ENCODE results near the gene RNF32. TPM values are rescaled to one million over a fixed set of nuclear protein-coding genes. Genes with fewer than 3 reads are reported as not detected.

Gene RNF32
- total RNA-seq, 1 donor from 2014 or later: 1.6 TPM

DNA sequence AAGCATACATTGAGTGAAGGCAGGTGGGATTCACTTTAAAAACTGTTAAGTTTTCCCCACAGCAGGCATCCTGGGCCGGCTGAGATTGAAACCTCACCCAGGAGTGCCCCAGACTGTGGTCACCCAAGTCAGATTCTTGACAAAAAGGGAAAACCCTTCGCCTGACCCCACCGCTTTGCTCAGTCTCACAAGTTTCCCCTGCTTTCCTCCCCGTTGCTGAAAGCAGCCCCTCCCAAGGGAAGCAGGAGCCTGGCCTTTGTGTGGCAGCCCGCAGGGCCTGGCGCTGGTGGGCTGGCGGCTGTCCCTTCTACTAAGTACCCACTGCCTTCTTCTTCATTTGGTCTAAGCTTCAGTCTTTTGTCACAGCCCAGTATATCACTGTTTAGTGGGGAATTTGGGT lies 16.0 kb downstream of the RNF32 start:
- no peaks in the 10 kb centered on the region for H3K79me2 ChIP-seq (ENCODE audit: insufficient read depth, low read length)
- Mint-ChIP-seq H3K36me3 (ENCODE audit: low read depth, unreplicated experiment) (no peaks in the 10 kb centered on the region), H3K4me1 (ENCODE audit: low read depth, unreplicated experiment) (no peaks in the 10 kb centered on the region), H3K4me3 (ENCODE audit: unreplicated experiment) (no peak overlapping the region), H3K27ac (ENCODE audit: unreplicated experiment) (no peak overlapping the region), H3K9me3 (ENCODE audit: unreplicated experiment) (no peaks in the 10 kb centered on the region), H3K27me3 (ENCODE audit: low read depth, unreplicated experiment) (no peaks in the 10 kb centered on the region)
- H3K4me2 ChIP-seq (ENCODE audit: low read length): no peak overlapping the region
- no peaks in the 10 kb centered on the region for H3K4me1 ChIP-seq (ENCODE audit: insufficient read depth, low read length)
- H3K27me3 ChIP-seq (ENCODE audit: insufficient read depth, low read length): no peaks in the 10 kb centered on the region
- FAIRE-seq (no peak), DNase-seq (ENCODE audit: low read depth) (no peak)
- no peaks in the 10 kb centered on the region for H3K36me3 ChIP-seq (ENCODE audit: insufficient read depth, low read length)
- no peak overlapping the region for H3K9ac ChIP-seq (ENCODE audit: low read length)
- no peak overlapping the region for H2AFZ ChIP-seq (ENCODE audit: low read depth, low read length)
- no peaks in the 10 kb centered on the region for H4K20me1 ChIP-seq (ENCODE audit: insufficient read depth, low read length)
- TF ChIP-seq, protein P1, sequence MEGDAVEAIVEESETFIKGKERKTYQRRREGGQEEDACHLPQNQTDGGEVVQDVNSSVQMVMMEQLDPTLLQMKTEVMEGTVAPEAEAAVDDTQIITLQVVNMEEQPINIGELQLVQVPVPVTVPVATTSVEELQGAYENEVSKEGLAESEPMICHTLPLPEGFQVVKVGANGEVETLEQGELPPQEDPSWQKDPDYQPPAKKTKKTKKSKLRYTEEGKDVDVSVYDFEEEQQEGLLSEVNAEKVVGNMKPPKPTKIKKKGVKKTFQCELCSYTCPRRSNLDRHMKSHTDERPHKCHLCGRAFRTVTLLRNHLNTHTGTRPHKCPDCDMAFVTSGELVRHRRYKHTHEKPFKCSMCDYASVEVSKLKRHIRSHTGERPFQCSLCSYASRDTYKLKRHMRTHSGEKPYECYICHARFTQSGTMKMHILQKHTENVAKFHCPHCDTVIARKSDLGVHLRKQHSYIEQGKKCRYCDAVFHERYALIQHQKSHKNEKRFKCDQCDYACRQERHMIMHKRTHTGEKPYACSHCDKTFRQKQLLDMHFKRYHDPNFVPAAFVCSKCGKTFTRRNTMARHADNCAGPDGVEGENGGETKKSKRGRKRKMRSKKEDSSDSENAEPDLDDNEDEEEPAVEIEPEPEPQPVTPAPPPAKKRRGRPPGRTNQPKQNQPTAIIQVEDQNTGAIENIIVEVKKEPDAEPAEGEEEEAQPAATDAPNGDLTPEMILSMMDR (IDR thresholded peaks at IDR 0.05; ENCODE audit: insufficient read depth, low read depth, low read length): no peak
- TF ChIP-seq EZH2 (IDR thresholded peaks at IDR 0.05; ENCODE audit: insufficient read depth, low read length): no peak
- no peak overlapping the region for H3K4me3 ChIP-seq (ENCODE audit: insufficient read depth, low read depth, low read length)
- no peak overlapping the region for H3K27ac ChIP-seq (ENCODE audit: low read depth, low read length)
- no peaks in the 10 kb centered on the region for H3K9me3 ChIP-seq (ENCODE audit: insufficient read depth, low read depth, low read length)

- Histone ChIP-seq H3K9me3 (ENCODE audit: insufficient read depth, low read depth, low read length) (no peaks in the 10 kb centered on the region), H3K4me2 (ENCODE audit: low read length) (no peak overlapping the region), H3K9ac (ENCODE audit: low read length) (no peak overlapping the region), H4K20me1 (ENCODE audit: insufficient read depth, low read length) (no peaks in the 10 kb centered on the region), H2AFZ (ENCODE audit: low read depth, low read length) (no peak overlapping the region), H3K27ac (ENCODE audit: low read depth, low read length) (no peak overlapping the region), H3K4me1 (ENCODE audit: insufficient read depth, low read length) (no peaks in the 10 kb centered on the region), H3K4me3 (ENCODE audit: insufficient read depth, low read depth, low read length) (no peak overlapping the region), H3K79me2 (ENCODE audit: insufficient read depth, low read length) (no peaks in the 10 kb centered on the region), H3K36me3 (ENCODE audit: insufficient read depth, low read length) (no peaks in the 10 kb centered on the region), H3K27me3 (ENCODE audit: insufficient read depth, low read length) (no peaks in the 10 kb centered on the region)
- Mint-ChIP-seq H3K36me3 (ENCODE audit: low read depth, unreplicated experiment) (no peaks in the 10 kb centered on the region), H3K9me3 (ENCODE audit: unreplicated experiment) (no peaks in the 10 kb centered on the region), H3K27me3 (ENCODE audit: low read depth, unreplicated experiment) (no peaks in the 10 kb centered on the region), H3K27ac (ENCODE audit: unreplicated experiment) (no peak overlapping the region), H3K4me1 (ENCODE audit: low read depth, unreplicated experiment) (no peaks in the 10 kb centered on the region), H3K4me3 (ENCODE audit: unreplicated experiment) (no peak overlapping the region)
- TF ChIP-seq, protein P1 (IDR thresholded peaks at IDR 0.05; ENCODE audit: insufficient read depth, low read depth, low read length): no peak
- TF ChIP-seq EZH2 (IDR thresholded peaks at IDR 0.05; ENCODE audit: insufficient read depth, low read length): no peak
- DNase-seq (ENCODE audit: low read depth) (no peak), FAIRE-seq (no peak)
Measured at GRCh38 chr7:156657681-156658080, 17.1 kb downstream of the RNF32 start.

DNA sequence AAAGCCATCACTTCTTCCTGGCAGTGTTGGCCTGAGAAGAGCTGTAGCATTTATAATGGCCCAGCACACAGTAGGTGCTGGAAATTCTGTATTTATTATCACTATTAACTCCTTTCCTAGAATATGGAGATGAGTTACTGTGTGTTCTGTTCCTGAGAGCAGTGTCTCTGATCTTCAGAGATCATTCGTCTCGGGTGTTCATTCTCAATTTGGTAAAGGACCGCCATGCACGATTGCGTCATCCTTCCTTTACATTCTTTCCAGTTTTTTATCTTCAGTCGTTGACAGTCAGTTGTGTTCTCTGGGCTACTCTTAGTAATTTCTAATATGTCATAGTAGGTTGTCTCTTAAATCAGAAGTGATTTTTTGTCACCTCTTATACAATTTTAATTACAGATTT lies 18.6 kb downstream of the RNF32 start:
- Histone ChIP-seq H3K9me3 (ENCODE audit: insufficient read depth, low read depth, low read length) (no peaks in the 10 kb centered on the region), H3K27ac (ENCODE audit: low read depth, low read length) (no peak overlapping the region), H3K27me3 (ENCODE audit: insufficient read depth, low read length) (no peaks in the 10 kb centered on the region), H3K36me3 (ENCODE audit: insufficient read depth, low read length) (no peaks in the 10 kb centered on the region), H3K79me2 (ENCODE audit: insufficient read depth, low read length) (no peaks in the 10 kb centered on the region), H3K4me1 (ENCODE audit: insufficient read depth, low read length) (no peaks in the 10 kb centered on the region), H3K4me2 (ENCODE audit: low read length) (no peak overlapping the region), H2AFZ (ENCODE audit: low read depth, low read length) (no peak overlapping the region), H3K4me3 (ENCODE audit: insufficient read depth, low read depth, low read length) (no peak overlapping the region), H4K20me1 (ENCODE audit: insufficient read depth, low read length) (no peaks in the 10 kb centered on the region), H3K9ac (ENCODE audit: low read length) (no peak overlapping the region)
- FAIRE-seq (no peak), DNase-seq (ENCODE audit: low read depth) (no peak)
- Mint-ChIP-seq H3K4me1 (ENCODE audit: low read depth, unreplicated experiment) (no peaks in the 10 kb centered on the region), H3K4me3 (ENCODE audit: unreplicated experiment) (no peak overlapping the region), H3K27me3 (ENCODE audit: low read depth, unreplicated experiment) (no peaks in the 10 kb centered on the region), H3K27ac (ENCODE audit: unreplicated experiment) (no peak overlapping the region), H3K9me3 (ENCODE audit: unreplicated experiment) (no peaks in the 10 kb centered on the region), H3K36me3 (ENCODE audit: low read depth, unreplicated experiment) (no peaks in the 10 kb centered on the region)
- TF ChIP-seq, protein P1 (IDR thresholded peaks at IDR 0.05; ENCODE audit: insufficient read depth, low read depth, low read length): no peak
- TF ChIP-seq EZH2 (IDR thresholded peaks at IDR 0.05; ENCODE audit: insufficient read depth, low read length): no peak
